MV-4-11 (cell line): ENCODE measurements around the gene CTSL.

Source experiments
- DNase-seq: peaks from one replicate; lab custom pipeline; 2025; lab: John Stamatoyannopoulos, UW

The CTSL gene

DNA sequence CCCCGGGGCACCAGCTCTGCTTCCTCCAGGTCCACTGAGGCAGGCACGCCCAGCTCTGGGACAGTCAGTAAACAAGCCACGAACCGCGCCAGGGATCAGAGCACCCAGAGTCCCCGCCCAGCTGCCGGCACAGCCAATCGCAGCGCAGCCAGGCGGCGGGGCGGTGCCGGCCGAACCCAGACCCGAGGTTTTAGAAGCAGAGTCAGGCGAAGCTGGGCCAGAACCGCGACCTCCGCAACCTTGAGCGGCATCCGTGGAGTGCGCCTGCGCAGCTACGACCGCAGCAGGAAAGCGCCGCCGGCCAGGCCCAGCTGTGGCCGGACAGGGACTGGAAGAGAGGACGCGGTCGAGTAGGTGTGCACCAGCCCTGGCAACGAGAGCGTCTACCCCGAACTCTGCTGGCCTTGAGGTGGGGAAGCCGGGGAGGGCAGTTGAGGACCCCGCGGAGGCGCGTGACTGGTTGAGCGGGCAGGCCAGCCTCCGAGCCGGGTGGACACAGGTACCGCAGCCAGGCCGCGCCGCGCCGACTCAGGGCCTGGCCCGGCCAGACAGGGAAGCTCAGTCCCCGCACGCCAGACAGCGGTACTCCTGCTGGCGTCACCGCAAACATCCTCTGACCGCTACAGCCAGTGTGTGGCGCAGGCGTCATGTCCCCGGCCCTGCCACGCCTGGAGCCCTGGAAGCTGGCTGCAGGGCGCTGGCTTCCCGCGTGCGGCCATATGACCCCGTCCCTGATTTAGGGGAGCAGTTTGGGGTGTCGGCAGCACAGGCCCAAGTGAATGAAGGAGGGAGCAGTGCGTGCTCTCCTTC is at the start of gene CTSL:
CTSL (plus strand) TSS at position 220 of the 810 bp plus-strand sequence. CDS start 1,485 bp downstream, outside the sequence.
- DNase-seq = peak; percentile 19

DNA sequence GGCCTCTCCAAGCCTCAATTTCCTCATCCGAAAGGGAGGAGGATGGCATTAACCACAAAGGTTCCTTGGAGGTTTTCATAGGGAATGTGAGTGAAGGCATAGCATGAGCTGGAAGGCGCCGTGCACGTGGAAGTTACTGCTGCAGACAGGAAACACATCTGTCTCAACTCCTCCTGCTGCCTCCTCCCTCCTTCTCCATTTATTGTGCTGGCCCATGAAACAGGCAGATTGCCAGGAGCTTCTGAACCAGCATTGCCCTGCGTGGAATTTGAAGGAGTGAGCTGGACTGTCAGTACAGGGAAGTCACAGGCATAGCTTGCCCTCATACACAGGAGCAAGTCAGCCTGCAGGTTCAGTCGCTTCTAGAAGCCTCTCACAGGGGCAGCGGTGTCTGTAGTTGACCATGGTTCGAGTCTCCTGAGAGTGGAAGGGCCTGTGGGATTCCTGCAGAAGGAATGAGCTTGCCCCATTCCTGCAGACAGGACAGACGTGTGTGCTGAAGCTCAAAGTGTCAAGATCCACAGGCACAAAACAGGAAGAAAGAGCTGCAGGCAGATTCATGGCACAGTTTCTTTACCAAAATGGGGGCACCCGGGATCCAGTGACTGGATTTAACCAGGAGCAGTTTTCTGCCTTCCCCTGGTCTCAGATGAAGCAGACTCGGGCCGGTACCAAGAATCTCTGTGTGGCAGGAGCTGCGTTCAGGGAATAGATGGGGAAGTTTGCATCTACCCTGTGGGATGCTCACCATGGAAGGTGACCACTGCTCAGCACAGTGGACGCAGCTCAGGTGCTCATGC is 48.7 kb upstream of the CTSL start:
- no peak for DNase-seq

DNA sequence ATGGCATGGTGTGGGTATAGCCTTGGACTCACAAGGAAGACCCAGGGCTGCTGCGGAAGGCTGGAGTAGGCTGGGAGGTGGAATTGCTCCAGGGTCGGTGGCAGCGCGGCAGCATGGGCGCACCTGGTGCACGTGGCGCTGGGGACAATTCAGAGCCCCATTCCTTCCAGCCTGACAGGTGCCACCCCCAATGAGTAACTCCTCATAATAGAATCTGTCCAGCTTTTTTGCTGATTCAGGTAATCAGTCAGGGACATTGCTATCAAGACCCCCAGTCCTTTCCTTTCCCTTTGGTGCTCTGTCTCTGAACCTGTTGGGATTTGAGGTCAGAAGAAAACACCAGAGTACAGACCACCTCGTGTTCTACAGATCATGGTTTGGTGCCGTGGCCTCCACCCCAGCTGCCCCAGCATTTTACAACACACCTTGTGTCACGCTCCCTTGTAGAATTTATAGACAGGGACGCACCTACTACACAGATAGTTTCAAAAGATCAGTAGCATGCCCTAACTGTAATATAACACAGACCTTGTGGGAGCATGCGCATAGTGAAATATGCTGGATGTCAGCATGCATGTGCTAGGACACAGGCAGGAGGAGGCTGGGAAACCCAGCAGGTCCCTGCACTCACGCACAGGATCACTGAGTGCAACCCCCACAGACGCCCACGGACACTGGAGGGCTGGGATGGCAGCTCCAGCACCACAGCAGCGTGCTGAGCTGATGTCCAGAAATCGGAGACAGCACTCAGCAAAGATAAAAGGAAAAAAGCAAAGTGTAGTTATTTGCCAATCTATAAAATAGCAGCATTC is 47.9 kb upstream of the CTSL start:
- DNase-seq = no peak

DNA sequence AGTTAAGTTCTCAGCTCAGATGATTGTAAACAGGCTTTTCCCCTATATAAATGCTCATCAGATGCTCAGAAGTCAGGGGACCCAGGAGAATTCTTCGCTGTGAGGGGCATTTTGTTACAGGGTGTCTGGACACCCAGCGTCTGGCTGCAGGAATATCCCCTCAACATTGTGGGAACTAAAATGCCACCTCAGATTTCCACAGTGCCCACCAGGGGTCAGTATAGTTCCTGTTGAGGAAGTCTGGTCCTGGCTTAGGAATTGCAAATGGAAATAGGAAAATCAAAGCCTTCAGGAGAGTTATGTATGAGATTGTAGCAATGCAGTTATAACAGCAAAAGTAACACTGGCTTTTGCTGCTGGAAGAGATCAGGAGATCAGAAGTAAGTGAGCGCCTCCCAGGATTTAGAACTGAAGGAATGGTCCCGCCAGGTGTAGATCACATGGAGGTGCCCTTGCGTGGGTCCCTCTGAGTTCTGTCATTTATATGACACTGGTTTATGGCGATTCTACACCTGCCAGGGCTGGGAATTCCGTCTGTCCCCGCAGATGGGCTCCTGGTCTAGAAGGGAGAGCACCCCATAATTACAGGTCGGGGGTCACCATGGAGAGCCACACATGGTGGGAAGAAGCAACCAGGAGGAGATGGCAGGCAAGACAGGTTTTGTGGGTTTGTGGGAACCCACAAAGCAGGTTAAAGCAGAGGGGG is 47.1 kb upstream of the CTSL start:
- peak; percentile 50 for DNase-seq

DNA sequence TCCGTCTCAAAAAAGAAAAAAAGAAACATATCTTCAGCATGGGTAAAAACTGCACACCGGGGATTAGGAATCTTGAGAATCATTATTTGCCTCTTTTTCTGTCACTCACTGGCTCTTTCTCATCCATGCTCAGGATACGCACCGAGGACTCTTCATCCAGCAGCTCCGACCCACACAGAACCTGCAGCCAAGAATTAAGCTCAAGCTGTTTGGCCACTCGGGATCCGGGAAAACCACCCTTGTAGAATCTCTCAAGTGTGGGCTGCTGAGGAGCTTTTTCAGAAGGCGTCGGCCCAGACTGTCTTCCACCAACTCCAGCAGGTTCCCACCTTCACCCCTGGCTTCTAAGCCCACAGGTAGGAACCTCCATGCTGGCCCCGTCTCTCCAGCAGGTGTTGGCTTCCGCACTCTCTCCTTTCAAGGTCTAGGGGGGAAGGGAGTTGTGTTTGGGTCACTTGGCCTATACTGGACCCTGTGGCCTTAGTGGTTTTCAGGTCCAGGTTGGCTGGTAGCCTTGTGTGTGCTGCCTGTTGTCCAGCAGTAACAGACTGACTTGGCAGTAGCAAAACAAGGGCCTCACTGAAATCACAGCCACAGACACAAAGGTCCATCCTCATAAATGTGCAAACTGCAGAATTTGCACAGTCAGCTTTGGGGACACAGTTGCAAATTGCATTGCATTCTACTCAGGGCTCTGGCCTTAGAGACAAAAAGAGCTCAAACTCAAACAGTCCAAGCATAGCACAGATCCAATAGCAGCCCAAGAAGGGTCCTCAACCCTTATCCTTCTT is 44.5 kb upstream of the CTSL start:
- no peak for DNase-seq

DNA sequence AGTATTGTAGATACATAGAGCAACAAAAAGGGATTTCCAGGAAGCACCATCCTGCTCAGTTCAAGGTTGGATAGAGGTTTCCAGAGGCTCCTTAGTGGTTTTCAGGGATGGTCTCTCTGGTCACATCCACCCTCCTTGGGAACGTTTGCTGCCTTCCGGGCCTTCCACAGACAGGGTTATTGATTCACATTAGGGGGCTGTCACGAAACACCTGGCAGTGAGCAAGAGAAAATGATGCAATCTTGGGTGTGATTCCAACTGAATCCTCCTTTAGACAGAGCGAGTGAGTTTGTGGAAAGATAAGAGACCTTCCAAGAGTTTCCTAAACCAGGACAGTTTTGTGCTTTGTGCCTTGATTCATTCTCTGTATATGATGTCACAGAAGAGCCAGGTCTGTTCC is 43.8 kb upstream of the CTSL start:
- DNase-seq = no peak

DNA sequence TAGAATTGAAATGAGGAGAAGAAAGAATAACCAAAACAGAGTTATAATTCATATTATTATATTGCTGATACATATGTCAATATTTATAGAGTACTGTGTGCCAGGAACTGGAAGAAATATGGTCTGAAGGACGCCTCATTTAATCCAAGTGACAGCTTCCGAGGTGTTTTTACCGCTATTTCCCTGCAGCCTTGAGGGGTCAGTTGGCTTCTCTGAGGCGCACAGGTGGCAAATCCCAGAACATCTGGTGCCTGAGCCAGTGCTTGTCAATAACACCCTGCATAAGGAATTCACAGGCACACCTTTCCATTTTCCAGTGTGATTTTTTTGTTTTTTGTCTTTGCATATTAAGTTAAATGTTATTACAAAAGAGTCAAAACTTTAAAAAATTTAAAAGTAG is 43.3 kb upstream of the CTSL start:
- no peak for DNase-seq

DNA sequence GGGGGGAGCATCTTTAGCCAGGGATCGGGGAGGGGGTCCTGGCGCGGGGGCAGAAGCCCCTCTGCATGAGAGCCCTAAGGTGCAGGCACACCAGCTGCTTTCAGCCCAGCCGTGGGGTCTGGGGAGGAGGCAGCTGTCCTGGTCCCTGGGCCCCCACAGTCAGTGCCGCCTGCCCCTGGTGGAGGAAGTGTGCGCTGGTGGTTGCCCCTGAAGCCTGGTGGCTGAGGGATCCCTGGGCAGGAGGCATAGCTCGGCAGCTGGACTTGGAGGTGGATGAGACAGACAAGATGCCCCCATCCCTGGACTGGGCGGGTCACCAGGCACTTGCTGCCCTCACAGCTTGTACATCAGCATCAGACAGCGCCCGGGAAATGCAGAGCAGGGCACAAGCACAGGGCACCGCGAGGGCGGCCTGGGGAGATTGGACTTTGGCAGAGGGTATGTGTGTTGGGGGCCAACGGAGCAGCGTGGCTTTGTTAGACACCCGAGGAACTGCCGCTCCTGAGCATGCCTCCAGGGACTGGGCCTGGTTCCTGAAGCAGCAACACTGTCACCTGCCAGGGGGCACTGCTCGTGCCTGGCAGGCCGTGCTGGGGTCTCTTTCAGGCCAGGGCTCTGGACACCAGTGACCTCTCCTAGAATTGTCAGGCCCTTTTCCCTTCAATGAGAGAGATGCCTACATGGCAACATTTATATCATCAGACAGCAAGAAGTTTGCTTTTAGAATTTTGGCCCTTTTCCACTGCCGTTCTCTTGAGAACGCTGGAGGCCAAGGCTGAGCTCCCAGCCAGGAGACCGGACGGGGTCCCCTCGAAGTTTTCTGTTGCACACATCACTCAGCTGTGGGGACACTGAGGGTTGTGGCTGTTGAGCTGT is 41.9 kb upstream of the CTSL start:
- no peak for DNase-seq

DNA sequence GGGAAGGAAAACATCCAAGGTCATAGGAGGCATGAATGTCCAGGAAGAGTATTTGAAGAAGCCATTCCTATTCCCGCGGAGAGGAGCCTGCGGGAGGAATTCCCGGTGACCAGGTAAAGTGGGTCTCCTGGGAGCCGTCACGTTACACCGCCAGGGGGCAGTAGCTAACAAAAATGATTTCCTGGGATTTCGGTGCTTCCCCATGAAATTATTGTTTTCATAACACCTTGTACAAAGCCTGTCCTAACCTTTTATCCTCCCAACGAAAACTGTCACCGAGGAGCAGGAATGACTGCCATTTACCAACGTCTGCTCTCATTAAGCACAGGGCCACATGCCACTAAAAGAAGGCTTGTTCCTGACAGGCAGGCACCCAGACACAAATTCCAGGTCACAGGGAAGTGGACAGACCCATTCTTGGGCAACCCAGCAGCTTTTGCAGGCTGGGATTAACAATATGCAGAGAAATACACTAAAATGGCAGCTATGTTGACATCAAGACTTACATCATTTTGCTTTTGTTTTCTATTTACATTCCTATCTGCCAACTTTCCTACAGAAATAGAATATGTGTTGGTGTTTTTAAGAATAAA is 41.2 kb upstream of the CTSL start:
- DNase-seq = no peak

DNA sequence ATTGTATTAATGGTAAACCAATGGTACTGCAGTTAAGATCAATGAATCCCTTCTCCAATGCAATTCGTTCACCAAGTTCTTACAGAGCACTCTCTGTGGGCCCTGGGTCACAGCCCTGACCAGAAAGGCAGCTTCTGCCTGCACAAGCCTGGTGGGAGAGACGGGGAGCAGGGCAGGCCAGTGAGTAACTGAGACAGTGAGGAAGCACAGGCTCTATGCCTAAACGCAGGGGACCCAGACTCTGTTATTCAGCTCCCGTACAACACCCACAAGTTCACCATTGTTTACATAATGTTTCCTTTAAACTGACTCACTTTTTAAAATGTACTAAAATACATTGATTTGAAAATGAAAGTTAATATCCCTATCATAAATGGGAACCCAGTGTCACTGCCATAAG is 40.5 kb upstream of the CTSL start:
- DNase-seq = no peak

DNA sequence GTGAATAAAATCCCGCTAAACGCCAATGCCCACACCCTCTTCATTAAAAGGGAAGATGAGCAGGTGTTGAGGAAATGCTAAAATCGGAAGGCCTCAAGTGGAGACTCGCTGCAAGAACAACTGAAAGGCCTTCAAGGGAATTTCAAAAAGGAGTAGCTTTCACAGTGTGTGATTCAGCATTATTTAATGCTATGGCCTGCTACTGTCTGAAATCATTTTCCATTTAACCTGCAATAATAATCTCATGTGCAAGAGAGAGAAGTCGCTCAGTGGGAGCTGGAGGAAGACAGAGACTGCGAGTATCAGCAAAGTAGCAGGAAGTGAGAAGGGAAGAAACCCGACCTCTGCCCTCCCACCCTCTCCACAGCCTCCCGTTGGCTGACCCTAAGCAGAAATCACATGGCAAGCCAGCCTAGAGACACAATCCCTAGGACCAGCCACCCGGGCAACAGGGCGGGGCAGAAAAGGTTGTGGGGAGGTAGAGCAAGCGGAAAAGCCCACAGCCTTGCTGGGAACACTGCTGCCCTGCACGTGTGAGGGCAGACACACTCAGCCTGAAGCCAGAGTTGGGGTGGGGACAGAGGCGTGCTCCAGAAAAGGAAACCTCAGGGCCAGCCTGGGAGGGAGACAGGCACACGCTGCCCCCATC is 39.9 kb upstream of the CTSL start:
- DNase-seq = peak; percentile 61

DNA sequence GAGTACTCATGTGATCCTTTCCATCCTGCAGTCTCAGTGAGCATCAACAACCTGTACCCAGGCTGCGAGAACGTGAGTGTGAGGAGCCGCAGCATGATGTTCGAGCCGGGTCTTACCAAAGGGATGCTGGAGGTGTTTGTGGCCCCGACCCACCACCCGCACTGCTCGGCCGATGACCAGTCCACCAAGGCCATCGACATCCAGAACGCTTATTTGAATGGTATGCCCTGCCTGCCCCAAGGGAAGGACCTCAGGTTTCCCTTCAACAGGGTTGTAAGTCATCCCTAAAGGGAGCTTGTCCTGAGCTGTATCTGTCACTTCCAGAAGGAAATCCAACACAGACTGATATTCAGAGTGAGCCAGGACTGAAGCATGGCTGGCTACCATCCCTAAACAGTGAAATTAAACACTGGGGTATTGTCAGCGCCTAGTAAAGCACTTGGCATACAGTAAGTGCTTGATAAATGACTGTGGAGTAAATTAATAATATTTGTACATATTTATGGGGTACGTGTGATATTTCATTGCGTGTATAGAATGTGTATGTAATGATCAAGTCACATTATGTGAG is 39.3 kb upstream of the CTSL start:
- DNase-seq = no peak

DNA sequence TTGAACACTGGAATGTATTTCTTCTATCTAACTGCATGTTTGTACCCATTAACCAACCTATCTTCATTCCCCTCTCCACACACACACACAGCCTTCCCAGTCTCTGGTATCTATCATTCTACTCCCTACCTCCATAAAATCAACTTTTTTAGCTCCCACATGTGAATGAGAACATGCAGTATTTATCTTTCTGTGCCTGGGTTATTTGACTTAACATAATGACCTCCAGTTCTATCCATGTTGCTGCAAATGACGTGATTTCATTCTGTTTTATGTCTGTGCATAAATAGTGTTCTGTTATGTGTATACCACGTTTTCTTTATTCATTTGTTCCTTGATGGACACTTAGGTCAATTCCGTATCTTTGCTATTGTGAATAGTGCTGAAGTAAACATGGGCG is 38.7 kb upstream of the CTSL start:
- no peak for DNase-seq

DNA sequence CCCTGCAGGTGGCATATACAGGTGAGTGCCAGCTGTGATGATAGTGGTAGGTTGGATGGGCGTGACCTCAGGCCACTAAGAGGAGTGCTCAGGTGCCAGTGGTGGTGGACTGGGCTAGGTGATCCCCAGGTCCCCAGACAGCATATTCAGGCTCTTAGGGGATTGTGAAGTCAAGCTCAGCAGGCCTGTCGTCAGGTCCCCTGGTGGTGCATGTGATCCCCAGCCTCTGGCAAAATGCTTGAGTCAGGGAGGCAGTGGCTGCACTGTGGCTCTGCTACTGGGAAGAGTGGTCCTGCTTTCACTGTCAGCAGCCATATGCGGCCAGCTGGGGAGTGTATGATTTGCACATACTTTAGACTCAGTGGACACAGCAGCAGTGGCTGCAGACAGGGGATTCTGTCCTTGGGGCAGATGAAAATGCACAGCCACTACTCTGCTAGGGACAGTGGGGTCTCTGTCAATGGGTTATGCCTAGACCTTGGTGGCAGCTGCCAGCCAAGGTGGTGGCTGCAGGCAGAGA is 31.6 kb upstream of the CTSL start:
- DNase-seq = no peak

DNA sequence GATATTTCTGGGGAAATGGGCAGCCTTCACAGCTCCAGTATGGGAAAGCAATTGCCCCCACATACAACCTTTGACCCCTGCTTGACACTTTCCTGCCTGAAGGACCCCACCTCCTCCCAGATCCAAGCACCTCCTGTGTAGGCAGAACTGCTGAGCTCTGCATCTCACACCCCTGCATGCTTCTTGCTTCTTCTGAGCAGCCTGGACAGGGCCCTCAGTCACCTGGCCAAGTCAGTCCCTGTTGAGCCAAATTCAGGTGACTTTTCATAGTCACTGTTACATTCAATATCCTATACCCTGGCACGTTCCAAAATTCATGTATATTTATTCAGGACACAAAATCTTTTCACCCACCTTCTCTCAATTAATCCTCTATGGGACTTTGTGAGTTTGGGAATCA is 30.4 kb upstream of the CTSL start:
- DNase-seq = no peak

DNA sequence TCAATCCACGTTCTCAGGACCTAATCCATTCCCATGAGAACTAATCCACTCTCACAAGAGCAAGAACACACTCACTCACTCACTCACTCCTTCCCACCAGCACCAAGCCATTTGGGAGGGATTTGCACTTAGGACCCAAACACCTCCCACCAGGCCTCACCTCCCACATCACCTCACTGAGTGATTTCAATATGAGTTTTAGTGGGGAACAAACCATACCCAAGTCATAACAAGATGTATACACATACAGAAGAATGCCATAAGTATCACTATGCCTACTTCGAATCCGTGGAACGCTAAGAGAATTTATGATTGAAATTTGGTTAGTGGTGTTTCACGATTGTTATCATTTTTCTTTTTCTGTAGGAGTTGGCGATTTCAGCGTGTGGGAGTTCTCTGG is 29.3 kb upstream of the CTSL start:
- DNase-seq = no peak

DNA sequence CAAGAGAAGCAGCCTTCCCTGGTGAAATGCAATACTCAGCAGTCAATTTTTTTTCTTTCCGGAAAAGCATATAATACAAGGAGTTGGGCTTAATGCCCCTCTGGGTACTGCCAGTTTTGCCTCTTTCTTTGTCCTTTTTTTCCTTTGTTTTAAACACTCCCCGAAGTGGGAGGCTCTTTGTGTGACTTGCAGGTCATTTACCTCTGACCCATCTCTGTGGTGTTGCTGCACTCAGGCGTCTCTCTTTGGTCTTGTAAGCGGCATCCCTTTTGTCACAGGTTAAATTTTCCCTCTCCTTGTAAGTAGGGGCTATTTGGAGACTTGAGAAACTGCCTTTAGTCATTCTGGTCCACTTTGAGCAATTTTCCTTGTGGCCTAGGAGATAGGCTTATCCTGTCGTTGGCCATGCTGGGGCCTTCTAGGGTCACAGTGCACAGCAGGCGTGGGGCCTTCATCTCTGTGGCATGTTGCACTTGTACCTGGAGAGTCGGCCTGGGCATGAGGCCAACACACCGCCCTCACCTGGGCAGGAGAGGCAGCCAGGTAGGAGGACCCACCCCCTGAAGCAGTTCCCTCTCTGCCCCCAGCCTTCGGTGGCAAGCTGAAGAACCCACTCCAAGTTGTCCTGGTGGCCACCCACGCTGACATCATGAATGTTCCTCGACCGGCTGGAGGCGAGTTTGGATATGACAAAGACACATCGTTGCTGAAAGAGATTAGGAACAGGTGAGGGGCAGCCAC is 27.7 kb upstream of the CTSL start:
- no peak for DNase-seq

DNA sequence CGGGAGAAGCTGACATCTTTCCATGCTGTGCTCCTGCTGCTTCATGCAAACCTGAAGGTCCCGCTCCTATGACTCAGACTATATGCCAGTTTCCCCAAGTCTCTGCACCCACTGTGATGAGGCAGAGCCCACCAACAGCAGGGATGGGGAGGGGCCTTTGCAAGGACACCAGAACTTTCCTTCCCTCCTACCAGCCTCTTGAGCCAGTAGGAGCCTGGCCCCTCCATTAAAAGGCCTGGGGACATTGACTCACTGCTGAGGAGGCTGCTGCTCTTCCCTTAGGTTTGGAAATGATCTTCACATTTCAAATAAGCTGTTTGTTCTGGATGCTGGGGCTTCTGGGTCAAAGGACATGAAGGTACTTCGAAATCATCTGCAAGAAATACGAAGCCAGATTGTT is 26.1 kb upstream of the CTSL start:
- DNase-seq = no peak
